NAMALWA (cell line): Measurements from ENCODE around the gene POLL.

Source experiments
- DNase-seq: peaks from one replicate; pipeline ENCODE4 v3.0.0-alpha.2; 2015; ENCODE audit warnings: low spot score

The POLL gene

GRCh38 chr10:101573885-101574753 is 13.9 kb downstream of the POLL start:
- DNase-seq, result no peak

- no peak for DNase-seq
Measured at GRCh38 chr10:101572785-101573184, 15.3 kb downstream of the POLL start.

- DNase-seq, result no peak
Measured at GRCh38 chr10:101572126-101572525, 15.9 kb downstream of the POLL start.

GRCh38 chr10:101571271-101571925 is 16.7 kb downstream of the POLL start:
- no peak for DNase-seq

- no peak for DNase-seq
Measured at GRCh38 chr10:101570428-101571270, 17.4 kb downstream of the POLL start.

GRCh38 chr10:101569622-101570427 is 18.2 kb downstream of the POLL start:
- DNase-seq, result peak; percentile 80

GRCh38 chr10:101569323-101569621 is 18.8 kb downstream of the POLL start:
- DNase-seq, result no peak

GRCh38 chr10:101568054-101568745 is 19.9 kb downstream of the POLL start:
- DNase-seq, result no peak

GRCh38 chr10:101567165-101568006 is 20.7 kb downstream of the POLL start:
- no peak for DNase-seq

- DNase-seq, result peak; percentile 28
Measured at GRCh38 chr10:101566333-101567164, 21.5 kb downstream of the POLL start.

GRCh38 chr10:101565936-101566332 is 22.1 kb downstream of the POLL start:
- DNase-seq, result no peak

GRCh38 chr10:101565370-101565900 is 22.6 kb downstream of the POLL start:
- no peak for DNase-seq

- no peak for DNase-seq
Measured at GRCh38 chr10:101564490-101564991, 23.5 kb downstream of the POLL start.

- no peak for DNase-seq
Measured at GRCh38 chr10:101563497-101564040, 24.5 kb downstream of the POLL start.

- no peak for DNase-seq
Measured at GRCh38 chr10:101563007-101563406, 25.1 kb downstream of the POLL start.

GRCh38 chr10:101562231-101562630 is 25.8 kb downstream of the POLL start:
- DNase-seq, result no peak

- no peak for DNase-seq
Measured at GRCh38 chr10:101561068-101561915, 26.8 kb downstream of the POLL start.
